Mucosa of rectum (tissue), 2 donors: ENCODE data around the gene WRNIP1.

Experiments
- H3K27ac ChIP-seq, 2 donors: one replicate each; pipeline ENCODE4 v1.7.0; 2013; ENCODE audit warnings: inconsistent platforms in 2 of 2, low read depth in 2 of 2, low read length in 2 of 2
- H3K27me3 ChIP-seq, 2 donors: one replicate each; pipeline ENCODE4 v1.7.0; 2013; ENCODE audit warnings: low read length in 2 of 2; ENCODE audit not compliant: control insufficient read depth in 2 of 2, insufficient read depth in 2 of 2
- H3K36me3 ChIP-seq, 2 donors: one replicate each; pipeline ENCODE4 v1.7.0; 2013; ENCODE audit warnings: low read length in 2 of 2; ENCODE audit not compliant: control insufficient read depth in 2 of 2, insufficient read depth in 2 of 2
- H3K4me1 ChIP-seq, 2 donors: one replicate each; pipeline ENCODE4 v1.7.0; 2013; ENCODE audit warnings: low read length in 2 of 2, mild to moderate bottlenecking in 1 of 2; ENCODE audit not compliant: control insufficient read depth in 2 of 2, insufficient read depth in 2 of 2
- H3K4me3 ChIP-seq, 2 donors: one replicate each; pipeline ENCODE4 v1.7.0; 2013; ENCODE audit warnings: low read length in 2 of 2
- H3K9ac ChIP-seq, 2 donors: one replicate each; pipeline ENCODE4 v1.7.0; 2013; ENCODE audit warnings: low read length in 2 of 2, low read depth in 1 of 2, mild to moderate bottlenecking in 1 of 2
- H3K9me3 ChIP-seq, 2 donors: one replicate each; pipeline ENCODE4 v1.7.0; 2013; ENCODE audit warnings: low read length in 2 of 2; ENCODE audit not compliant: control insufficient read depth in 2 of 2
- donor health status: healthy.
- donor health status: Normal muscosa, but diverticular disease.

The WRNIP1 gene

DNA sequence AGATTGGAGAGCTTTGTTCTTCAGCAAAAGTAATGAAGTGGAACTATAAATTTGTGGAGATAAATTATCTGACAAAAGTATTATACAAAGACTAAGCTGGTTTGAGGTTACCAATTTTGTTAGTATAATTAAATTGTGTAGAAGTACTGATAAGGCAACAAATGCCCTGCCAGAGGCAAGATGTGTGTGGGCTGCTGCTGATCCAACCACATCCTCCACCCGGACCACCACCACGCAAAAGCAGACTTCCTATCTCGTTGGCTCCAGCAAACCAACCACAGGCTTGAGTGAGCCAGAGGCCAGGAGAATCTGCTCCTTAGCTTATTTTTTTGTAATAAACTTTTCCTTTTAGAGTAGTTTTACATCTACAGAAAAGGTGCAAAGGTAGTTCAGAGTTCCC, 13.3 kb upstream of the WRNIP1 start:
- no peak overlapping the region for H3K27ac ChIP-seq
- H3K4me1 ChIP-seq, result peaks cover 0 to 3% of the 10 kb centered on the region in 2 donors
- H3K9ac ChIP-seq, result no peak overlapping the region
- H3K4me3 ChIP-seq, result no peak overlapping the region
- no peaks in the 10 kb centered on the region for H3K27me3 ChIP-seq
- no peaks in the 10 kb centered on the region for H3K9me3 ChIP-seq
- H3K36me3 ChIP-seq, result no peaks in the 10 kb centered on the region

DNA sequence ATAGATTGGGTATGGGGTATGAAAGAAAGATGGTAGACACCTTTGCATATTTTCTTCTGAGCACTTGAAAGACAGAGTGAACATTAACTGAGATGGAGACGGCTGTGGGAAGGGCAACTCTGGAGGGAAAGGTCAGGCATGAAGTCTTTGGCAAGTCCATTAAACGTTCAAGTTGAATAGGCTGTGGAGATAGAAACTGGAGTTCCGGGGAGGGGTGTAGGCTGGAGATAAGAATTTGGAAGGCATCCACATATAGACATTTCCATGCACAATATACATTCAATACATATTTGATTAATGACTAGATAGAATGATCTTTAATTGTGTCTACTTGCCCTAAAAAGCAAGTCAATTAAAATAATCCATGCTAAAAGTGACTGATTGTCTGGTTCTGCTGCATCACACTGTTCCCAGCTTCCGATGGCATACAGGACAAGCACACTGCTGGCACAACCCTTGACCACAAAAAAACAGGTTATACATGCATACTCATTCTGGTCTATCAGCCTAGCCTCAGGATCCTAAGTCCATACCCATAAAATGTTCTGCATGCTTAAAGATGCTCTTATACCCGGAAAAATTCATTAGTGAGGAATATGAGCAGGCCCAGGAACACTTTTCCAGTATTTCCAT, 12.6 kb upstream of the WRNIP1 start:
- H3K27ac ChIP-seq, result no peak overlapping the region

DNA sequence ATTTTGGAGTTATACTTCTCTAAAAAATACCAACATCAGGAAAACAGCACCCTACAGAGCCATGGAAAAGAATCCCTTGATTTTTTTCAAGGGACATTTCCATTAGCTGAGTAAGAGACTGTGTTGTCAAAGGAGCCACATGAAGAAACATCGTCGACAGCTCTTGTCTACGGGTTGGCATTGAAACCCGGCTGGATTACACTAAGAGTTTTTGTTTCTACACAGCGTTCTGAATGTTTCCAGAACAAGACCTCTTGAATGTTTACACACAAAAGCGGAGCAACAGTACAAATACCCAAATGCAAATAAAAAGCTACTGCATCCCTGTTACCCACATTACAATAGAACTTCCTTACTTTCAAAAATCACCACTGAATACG, 12.1 kb upstream of the WRNIP1 start:
- H3K36me3 ChIP-seq, result no peaks in the 10 kb centered on the region
- H3K27ac ChIP-seq, result no peak overlapping the region
- H3K27me3 ChIP-seq, result no peaks in the 10 kb centered on the region
- H3K9me3 ChIP-seq, result no peaks in the 10 kb centered on the region
- H3K4me3 ChIP-seq, result no peak overlapping the region
- no peak overlapping the region for H3K9ac ChIP-seq
- H3K4me1 ChIP-seq, result peaks cover 0 to 3% of the 10 kb centered on the region in 2 donors

More for the DNA sequence above, 12.6 kb upstream of the WRNIP1 start:
- no peak overlapping the region for H3K4me3 ChIP-seq
- peaks cover 0 to 3% of the 10 kb centered on the region in 2 donors for H3K4me1 ChIP-seq
- H3K27me3 ChIP-seq, result no peaks in the 10 kb centered on the region
- no peaks in the 10 kb centered on the region for H3K36me3 ChIP-seq
- no peaks in the 10 kb centered on the region for H3K9me3 ChIP-seq
- H3K9ac ChIP-seq, result no peak overlapping the region

DNA sequence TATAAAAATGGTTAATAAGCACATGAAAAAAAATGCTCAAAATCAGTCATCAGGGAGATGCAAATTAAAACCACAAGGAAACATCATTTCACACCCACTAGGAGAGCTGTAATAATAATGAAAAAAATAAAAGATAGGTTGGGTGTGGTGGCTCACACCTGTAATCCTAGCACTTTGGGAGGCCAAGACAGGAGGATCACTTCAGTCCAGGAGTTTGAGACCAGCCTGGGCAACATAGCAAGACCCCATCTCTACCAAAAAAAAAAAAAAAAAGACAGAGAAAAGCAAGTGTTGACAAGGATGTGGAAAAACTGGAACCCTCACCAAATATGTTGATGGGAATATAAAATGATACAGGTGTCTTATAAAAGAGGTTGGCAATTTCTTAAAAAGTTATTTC, 11.4 kb upstream of the WRNIP1 start:
- H3K27ac ChIP-seq, result no peak overlapping the region
- H3K9ac ChIP-seq, result no peak overlapping the region
- no peaks in the 10 kb centered on the region for H3K9me3 ChIP-seq
- H3K4me3 ChIP-seq, result no peak overlapping the region
- no peaks in the 10 kb centered on the region for H3K36me3 ChIP-seq
- H3K27me3 ChIP-seq, result no peaks in the 10 kb centered on the region
- peaks cover 0 to 3% of the 10 kb centered on the region in 2 donors for H3K4me1 ChIP-seq

DNA sequence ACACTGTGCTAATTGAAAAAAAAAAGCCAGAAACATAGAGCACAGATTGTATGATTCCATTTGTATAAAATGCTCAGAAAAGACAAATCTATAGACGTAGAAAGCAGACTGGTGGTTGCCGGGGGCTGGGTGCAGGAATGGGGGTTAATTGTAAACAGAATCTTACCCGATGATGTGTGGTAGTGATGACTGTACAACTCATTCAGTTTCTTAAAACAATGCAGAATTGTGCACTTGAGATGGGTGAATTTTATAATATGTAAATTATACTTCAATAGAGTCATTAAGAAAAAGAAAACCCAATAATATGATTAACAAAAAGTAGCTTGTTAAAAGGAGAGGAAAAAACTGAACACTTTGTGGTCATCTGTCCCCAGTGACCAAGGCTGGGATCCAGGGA, 10.8 kb upstream of the WRNIP1 start:
- H3K4me1 ChIP-seq, result peaks cover 0 to 3% of the 10 kb centered on the region in 2 donors
- H3K27ac ChIP-seq, result no peak overlapping the region
- no peaks in the 10 kb centered on the region for H3K36me3 ChIP-seq
- no peak overlapping the region for H3K4me3 ChIP-seq
- no peaks in the 10 kb centered on the region for H3K27me3 ChIP-seq
- no peaks in the 10 kb centered on the region for H3K9me3 ChIP-seq
- no peak overlapping the region for H3K9ac ChIP-seq

DNA sequence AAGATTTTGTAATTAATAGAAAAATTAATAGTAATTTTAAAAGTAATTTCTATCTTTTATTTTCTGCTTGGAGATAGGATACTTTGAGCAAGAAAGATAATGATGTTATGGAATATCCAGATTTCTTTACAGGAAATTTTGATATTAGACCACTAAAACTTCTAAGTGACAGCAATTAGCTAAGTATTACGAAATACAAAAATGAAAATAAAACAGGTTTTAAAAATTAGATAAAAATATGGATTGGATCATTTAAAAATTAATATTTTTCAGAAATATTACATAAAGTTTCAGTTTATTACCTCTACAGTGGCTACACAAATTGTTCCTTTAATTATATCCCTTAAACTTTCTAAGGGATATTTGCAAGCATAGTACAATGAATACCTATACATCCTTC, 10.3 kb upstream of the WRNIP1 start:
- no peaks in the 10 kb centered on the region for H3K9me3 ChIP-seq
- peaks cover 0 to under 1% of the 10 kb centered on the region in 2 donors for H3K4me1 ChIP-seq
- H3K4me3 ChIP-seq, result no peak overlapping the region
- H3K27ac ChIP-seq, result no peak overlapping the region
- H3K9ac ChIP-seq, result no peak overlapping the region
- no peaks in the 10 kb centered on the region for H3K36me3 ChIP-seq
- H3K27me3 ChIP-seq, result no peaks in the 10 kb centered on the region

DNA sequence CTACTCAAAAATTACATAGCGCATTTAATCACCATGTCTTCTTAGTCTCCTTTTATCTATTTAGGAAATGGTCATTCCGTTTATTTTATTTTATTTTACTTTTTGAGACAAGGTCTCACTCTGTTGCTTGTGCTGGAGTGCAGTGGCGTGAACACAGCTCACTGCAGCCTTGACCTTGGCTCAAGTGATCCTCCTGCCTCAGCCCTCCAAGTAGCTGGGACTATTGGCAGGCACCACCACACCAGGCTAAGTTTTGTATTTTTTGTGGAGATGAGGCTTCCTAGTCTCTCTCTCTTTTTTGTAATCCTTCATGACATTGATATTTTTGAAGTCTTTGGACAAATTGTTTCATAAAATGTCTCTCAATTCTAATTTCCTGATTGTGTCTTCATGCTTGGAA, 9.7 kb upstream of the WRNIP1 start:
- Histone ChIP-seq H3K9ac (no peak overlapping the region), H3K27ac (no peak overlapping the region), H3K4me3 (no peak overlapping the region), H3K36me3 (no peaks in the 10 kb centered on the region), H3K4me1 (no peaks in the 10 kb centered on the region), H3K27me3 (no peaks in the 10 kb centered on the region), H3K9me3 (no peaks in the 10 kb centered on the region)

DNA sequence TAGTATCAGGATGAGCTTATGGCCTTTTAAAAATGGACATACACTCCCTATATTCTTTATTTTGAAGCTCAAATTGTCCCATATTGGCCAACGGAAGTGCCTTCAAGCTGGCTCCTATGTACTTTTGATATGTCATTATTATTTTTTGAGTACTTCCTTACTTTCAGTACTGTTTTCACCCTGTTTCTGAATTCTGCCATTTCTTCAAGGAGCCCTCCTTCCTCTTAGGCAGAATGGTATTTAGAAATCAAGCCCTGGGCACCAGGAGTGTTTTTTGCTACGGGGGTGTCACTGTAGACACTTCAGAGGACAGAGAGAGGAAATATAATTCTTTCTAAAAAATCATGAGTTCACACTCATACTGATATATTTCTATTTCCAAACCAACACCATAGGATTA, 9.0 kb upstream of the WRNIP1 start:
- no peak overlapping the region for H3K27ac ChIP-seq

DNA sequence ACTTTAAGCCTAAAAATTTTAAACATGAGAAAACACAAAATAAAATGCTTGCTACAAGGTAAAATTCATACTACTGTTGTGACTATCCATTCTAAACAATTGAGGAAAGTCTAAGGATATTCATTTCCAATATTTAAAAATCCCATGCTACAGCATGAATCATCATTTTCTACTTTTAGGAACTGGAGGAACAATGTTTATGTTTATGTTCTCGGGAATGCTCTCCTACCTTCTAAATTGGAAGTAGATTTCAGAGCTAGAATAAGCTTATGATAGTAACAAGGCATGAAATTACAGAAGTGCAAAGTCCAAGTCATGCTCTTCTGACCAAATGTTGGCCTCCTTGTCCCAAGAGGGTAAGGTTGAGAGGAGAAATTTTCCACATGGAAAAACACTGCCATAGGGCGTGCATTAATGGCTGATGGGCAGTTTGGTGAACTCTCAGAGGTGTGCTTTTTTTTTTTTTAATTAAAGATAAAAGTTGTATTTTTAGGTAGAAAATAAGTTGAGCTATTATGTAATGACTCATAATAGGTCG, 8.4 kb upstream of the WRNIP1 start:
- H3K27ac ChIP-seq, result no peak overlapping the region

More for the DNA sequence above, 9.0 kb upstream of the WRNIP1 start:
- Histone ChIP-seq H3K36me3 (no peaks in the 10 kb centered on the region), H3K4me1 (no peaks in the 10 kb centered on the region), H3K4me3 (no peak overlapping the region), H3K9ac (no peak overlapping the region), H3K27me3 (no peaks in the 10 kb centered on the region), H3K9me3 (no peaks in the 10 kb centered on the region)

DNA sequence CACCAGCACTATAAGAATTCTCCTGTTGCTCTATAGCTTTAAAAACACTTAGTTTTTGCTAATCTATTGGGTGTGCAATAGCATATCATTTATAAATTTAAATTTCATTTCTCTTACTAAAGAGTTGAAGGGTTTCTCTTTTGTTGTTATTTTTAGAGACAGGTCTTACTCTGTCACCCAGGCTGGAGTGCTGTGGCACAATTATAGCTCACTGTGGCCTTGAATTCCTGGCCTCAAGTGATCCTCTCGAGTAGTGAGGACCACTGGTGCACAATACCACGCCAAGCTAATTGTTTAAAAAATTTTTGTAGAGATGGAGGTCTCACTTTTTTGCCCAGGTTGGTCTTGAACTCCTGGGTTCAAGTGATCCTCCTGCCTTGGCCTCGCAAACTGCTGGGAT, 6.2 kb upstream of the WRNIP1 start:
- H3K27ac ChIP-seq, result no peak overlapping the region
- no peaks in the 10 kb centered on the region for H3K9me3 ChIP-seq
- H3K4me1 ChIP-seq, result no peaks in the 10 kb centered on the region
- H3K4me3 ChIP-seq, result no peak overlapping the region
- H3K36me3 ChIP-seq, result no peaks in the 10 kb centered on the region
- no peak overlapping the region for H3K9ac ChIP-seq
- no peaks in the 10 kb centered on the region for H3K27me3 ChIP-seq

More for the DNA sequence above, 8.4 kb upstream of the WRNIP1 start:
- no peaks in the 10 kb centered on the region for H3K36me3 ChIP-seq
- no peaks in the 10 kb centered on the region for H3K9me3 ChIP-seq
- no peaks in the 10 kb centered on the region for H3K4me1 ChIP-seq
- H3K9ac ChIP-seq, result no peak overlapping the region
- no peak overlapping the region for H3K4me3 ChIP-seq
- H3K27me3 ChIP-seq, result no peaks in the 10 kb centered on the region
